Activated T-cell treated with anti-CD3 and anti-CD28 coated beads, Interleukin-2, amount 50 U/mL, for 4 hours (primary cell): ENCODE results near the gene PHKA2. TPM values are rescaled to one million over a fixed set of nuclear protein-coding genes. Genes with fewer than 3 reads are reported as not detected.

Experiments
- ATAC-seq, 2 donors: fragments of 200-7000 bp; cut with Tn5 transposase; one replicate each; pipeline ENCODE4 v1.10.0; 2021
- DNase-seq: peaks from one replicate; pipeline ENCODE4 v3.0.0-alpha.2; 2020
- H3K27me3 Mint-ChIP-seq: one replicate; pipeline ENCODE4 v1.8.0; 2021; ENCODE audit warnings: low read depth, mixed read lengths
- H3K36me3 Mint-ChIP-seq: one replicate; pipeline ENCODE4 v1.8.0; 2022; ENCODE audit warnings: mixed read lengths; ENCODE audit not compliant: insufficient read depth
- H3K4me1 Mint-ChIP-seq: one replicate; pipeline ENCODE4 v1.8.0; 2021; ENCODE audit warnings: low read depth, mixed read lengths
- H3K4me3 Mint-ChIP-seq: one replicate; pipeline ENCODE4 v1.8.0; 2021; ENCODE audit warnings: mild to moderate bottlenecking, moderate library complexity, mixed read lengths
- H3K9me3 Mint-ChIP-seq: one replicate; pipeline ENCODE4 v1.8.0; 2021; ENCODE audit warnings: mixed read lengths
- total RNA-seq, 3 donors: library from RNA; stranded (reverse); gene quantifications; one replicate each; pipeline ENCODE4 v1.2.1, GENCODE V29; 2021

Gene PHKA2
- total RNA-seq, 3 donors from 2014 or later, result 14.1 to 17.5 (median 14.8) TPM

DNA sequence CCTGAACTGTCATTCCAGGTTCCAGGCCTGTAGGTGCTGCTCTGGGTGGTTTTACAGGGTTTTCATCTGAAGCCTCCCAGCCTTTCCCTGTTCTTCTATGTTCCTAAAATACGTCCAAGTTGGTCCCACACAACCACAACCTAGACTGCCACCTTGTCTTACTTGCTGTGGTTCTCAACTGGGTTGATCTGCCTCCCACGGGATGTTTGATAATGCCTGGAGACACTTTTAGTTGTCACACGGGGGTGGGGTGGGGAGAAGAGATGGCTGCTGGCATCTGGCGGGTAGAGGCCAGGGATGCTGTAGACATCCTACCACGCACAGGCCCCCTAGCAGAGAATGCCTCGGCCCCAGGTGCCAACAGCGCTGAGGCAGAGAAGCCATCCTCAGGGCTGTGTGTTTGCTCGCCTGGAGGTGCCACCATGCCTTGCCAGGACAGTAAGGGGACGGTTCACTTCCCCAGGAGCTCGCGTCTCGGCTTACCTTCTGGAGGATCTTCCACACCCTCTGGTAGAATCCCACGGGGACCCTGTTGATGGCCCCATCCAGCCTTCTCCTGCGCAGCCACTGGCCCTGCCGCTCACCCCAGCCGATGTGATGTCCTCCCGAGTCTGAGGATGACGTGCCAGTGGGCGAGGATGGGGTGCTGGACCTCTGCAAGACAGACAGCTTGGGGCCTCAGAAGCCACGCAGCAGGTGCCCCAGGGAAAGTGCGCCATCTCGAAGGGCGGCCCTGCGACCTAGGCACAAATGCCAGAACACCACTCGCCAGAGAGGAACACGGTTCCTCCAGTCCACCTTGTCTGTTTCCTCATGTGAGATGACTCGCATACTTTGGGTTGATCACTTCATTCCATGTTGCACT is 87.0 kb downstream of the PHKA2 start:
- Mint-ChIP-seq H3K9me3 (no peaks in the 10 kb centered on the region), H3K36me3 (peaks cover 3% of the 10 kb centered on the region), H3K4me3 (no peak overlapping the region), H3K4me1 (no peaks in the 10 kb centered on the region), H3K27me3 (no peaks in the 10 kb centered on the region)
- DNase-seq (no peak), ATAC-seq (no peak)

DNA sequence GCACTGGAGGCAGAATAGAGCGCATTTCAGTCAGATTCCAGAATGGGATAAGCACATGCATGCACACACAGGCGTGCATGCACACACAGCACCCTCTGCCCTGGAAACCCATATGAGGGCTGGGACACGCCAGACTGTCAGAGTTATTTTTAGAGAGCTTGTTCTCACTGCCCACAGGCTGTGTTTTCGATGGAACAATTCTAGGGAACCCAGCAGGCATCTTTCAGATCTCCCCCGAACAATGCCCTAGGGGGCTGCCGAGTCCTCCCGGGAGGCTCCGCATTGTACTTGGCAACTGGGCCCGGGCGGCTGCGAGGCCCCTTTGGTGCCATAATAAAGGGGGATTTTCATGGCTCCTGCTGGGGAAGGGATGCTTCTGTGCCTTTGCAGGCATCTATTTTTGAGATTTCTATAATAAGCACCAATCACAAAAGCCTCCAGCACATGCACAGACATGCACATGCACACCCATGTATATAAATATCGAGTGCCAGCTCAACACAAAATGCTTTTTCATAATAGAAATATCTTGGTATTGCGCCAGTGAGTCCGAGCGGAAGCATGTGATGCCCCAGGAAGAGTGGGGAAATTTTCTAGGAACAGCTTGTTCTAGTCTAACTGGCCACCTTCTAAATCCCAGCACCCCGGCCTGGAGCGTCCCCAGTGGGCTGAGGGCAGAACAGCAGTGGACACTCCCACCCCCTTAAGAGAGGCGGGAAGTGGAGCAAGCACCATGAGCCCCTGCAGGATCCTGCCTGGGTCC is 88.5 kb downstream of the PHKA2 start:
- ATAC-seq (no peak), DNase-seq (no peak)
- Mint-ChIP-seq H3K9me3 (no peaks in the 10 kb centered on the region), H3K36me3 (peaks cover 3% of the 10 kb centered on the region), H3K27me3 (no peaks in the 10 kb centered on the region), H3K4me1 (no peaks in the 10 kb centered on the region), H3K4me3 (no peak overlapping the region)

DNA sequence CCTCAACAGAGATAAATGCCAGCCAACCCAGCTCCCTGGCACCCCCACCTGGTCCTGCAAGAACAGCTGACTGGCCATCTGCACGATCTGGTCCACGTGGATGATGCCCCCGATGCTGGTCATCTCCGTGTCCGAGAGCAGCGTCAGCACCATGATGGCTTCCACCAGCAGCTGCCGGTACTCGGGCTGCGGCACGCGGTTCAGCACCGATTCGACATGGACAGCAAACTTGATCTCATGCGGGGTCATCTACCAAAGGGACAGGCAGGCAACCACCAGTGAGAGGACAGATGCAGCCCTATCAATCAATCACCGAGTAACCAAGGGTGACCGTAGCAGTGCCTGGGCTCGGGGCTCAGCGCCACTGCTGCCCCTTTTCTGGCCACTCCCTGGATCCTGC is 89.8 kb downstream of the PHKA2 start:
- DNase-seq (no peak), ATAC-seq (no peak)
- H3K9me3 Mint-ChIP-seq, result no peaks in the 10 kb centered on the region
- H3K4me3 Mint-ChIP-seq, result no peak overlapping the region
- H3K4me1 Mint-ChIP-seq, result peaks cover 2% of the 10 kb centered on the region
- peaks cover 3% of the 10 kb centered on the region for H3K36me3 Mint-ChIP-seq
- no peaks in the 10 kb centered on the region for H3K27me3 Mint-ChIP-seq

DNA sequence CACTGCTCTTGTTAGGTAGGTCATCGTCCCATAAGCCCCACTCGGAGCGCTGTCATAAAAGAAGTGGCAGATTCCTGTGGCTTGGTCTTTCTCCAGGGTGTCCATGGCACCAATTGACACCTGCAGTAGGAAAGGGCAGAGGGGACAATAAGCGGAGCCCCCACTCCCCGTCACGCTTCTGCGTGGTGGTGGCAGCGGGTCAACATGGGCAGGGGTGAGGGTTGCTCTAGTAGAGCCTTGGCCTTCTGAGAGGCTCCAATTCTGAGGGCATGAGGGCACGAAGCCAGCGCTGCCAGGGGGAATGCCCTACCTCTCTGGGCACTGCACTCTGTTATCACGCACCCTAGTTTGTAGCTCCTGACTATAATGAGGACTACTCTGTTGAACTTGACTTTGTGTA is 90.4 kb downstream of the PHKA2 start:
- no peak for DNase-seq
- H3K4me3 Mint-ChIP-seq, result no peak overlapping the region
- peaks cover 2% of the 10 kb centered on the region for H3K4me1 Mint-ChIP-seq
- H3K9me3 Mint-ChIP-seq, result no peaks in the 10 kb centered on the region
- ATAC-seq, result no peak
- no peaks in the 10 kb centered on the region for H3K27me3 Mint-ChIP-seq
- H3K36me3 Mint-ChIP-seq, result no peaks in the 10 kb centered on the region

DNA sequence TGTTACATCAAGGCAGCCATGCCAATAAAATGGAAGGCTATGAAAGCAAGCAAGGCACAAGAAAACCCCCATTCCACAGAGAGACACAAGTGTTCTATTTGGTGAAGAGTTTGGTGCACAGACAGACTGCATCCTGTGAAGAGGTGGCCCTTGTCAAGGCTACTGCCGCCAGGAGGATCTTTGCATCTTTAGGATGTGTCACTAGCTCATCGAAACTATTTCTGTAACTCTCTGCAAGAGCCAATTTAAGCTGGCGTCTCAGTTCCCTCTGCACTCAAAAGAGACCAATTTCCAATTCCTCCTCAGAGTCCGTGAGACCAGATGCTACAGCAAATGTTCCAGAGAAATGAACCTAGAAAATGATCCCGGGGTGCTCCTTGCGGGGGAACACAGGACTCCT is 91.0 kb downstream of the PHKA2 start:
- Mint-ChIP-seq H3K27me3 (no peaks in the 10 kb centered on the region), H3K9me3 (no peaks in the 10 kb centered on the region), H3K36me3 (no peaks in the 10 kb centered on the region), H3K4me3 (no peak overlapping the region), H3K4me1 (peaks cover 2% of the 10 kb centered on the region)
- ATAC-seq (no peak), DNase-seq (no peak)

DNA sequence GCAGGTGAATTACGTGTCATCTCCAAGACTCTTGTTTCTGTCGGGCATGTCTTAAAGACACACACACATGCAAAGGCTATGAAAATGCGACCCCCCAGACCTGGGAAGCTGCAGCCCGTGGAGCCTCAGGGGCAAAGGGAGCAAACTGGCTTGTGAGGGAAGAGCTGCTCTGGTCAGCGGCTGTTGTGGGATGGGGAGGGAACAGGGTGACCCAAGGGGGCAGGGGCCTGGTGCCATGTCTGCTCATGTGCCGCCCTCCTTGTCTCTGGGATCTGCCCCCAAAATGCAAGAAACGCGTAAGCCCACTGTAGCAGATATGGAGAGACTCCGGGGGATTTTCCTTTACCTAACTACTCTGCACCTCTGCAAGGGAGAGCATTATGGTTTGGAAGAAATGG is 92.4 kb downstream of the PHKA2 start:
- peaks cover 9% of the 10 kb centered on the region for H3K4me1 Mint-ChIP-seq
- ATAC-seq (no peak), DNase-seq (no peak)
- H3K36me3 Mint-ChIP-seq, result no peaks in the 10 kb centered on the region
- H3K9me3 Mint-ChIP-seq, result no peaks in the 10 kb centered on the region
- no peak overlapping the region for H3K4me3 Mint-ChIP-seq
- no peaks in the 10 kb centered on the region for H3K27me3 Mint-ChIP-seq

DNA sequence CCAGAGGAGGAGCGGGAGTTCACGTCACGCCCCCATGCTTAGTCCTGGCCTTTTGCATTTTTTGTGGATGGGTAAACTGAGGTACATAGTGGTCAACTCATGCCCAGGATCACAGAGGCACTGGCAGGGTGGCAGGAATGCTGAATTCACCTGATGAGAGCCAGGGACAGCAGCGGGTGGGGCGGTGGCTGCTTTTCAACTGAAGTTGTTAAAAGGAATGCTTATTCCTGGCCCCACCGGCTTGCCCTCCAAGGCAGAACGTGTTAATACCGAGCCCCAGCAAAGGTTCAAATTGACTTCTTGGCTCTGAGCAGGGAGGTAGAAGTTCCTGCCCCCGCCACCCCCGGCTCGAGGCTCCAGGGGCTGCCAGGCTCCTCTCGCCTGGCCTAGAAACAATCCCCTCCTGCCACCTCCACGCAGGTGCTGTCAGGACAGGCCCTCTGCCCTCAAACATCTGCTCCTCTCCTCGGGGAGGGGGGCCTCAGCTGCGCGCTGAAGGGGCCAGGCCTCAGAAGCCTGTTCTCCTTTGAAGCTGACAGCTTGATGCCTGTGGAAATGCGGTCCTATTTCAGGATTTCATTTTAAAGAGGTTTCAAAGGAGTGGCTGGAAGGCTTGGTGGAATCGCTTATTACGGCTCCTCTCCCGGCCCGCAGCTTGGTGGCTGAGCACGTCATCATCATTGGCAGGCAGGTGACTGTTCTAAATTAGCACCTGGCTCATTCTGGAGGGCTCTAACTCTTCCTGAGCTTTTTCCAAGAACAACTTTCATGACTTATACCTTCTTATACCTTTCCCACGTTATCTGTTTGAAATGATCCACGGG is 93.0 kb downstream of the PHKA2 start:
- Mint-ChIP-seq H3K36me3 (no peaks in the 10 kb centered on the region), H3K4me1 (peaks cover 15% of the 10 kb centered on the region), H3K9me3 (no peaks in the 10 kb centered on the region), H3K27me3 (no peaks in the 10 kb centered on the region), H3K4me3 (no peak overlapping the region)
- DNase-seq, result no peak
- ATAC-seq, result no peak

DNA sequence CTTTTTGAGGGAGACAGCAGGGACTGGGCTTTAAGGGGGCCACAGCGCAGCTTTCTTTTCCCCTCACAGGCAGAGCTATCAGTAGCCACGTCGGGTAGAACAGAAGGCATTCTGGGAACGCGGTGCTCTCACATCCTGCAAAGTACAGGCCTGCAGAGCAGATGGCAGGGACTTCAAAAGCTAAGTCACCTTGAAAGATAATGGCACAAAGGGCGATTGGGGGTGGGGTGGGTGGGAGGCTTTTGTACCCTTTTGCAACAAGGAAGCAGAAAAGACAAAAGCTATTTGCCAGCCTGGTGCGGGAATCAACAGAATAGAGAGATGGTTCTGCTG is 93.9 kb downstream of the PHKA2 start:
- Mint-ChIP-seq H3K4me3 (no peak overlapping the region), H3K36me3 (no peaks in the 10 kb centered on the region), H3K9me3 (no peaks in the 10 kb centered on the region), H3K4me1 (peaks cover 24% of the 10 kb centered on the region), H3K27me3 (no peaks in the 10 kb centered on the region)
- DNase-seq (no peak), ATAC-seq (no peak)

DNA sequence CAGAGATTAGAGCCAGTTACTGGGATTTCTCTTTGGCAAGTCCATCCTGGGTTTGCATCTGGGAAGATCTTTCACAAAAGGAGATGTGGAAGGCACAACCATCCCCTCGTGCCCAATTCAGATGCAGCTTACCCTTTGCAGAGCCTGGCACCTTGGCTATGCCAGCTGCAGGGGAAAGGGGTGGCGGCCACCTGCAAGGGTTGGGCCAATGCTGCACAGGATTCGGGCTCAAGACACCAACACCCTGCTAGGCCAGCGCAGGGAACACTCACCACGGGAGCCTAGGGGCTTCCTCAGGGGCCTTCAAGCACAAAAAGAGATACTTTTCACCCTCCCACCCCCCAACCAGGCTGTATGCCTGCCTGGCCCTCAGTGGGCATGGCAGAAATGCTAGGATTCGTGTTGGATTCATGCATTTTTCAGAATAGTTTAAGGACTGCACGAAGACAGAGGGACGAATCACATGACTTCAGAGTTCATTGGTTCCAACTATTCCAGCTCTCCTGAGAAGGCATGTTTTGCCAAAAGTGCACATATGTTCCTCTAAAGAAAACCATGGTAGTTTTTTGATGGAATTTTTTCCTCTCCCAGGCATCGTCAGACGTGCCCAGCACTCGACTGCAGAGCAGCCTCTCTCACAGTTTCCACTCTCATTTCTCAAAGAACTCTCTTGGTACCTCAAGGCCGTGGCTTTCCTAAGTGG is 94.4 kb downstream of the PHKA2 start:
- no peak for DNase-seq
- no peaks in the 10 kb centered on the region for H3K36me3 Mint-ChIP-seq
- no peaks in the 10 kb centered on the region for H3K27me3 Mint-ChIP-seq
- H3K4me3 Mint-ChIP-seq, result no peak overlapping the region
- ATAC-seq, result no peak
- H3K4me1 Mint-ChIP-seq, result peaks cover 24% of the 10 kb centered on the region
- no peaks in the 10 kb centered on the region for H3K9me3 Mint-ChIP-seq

DNA sequence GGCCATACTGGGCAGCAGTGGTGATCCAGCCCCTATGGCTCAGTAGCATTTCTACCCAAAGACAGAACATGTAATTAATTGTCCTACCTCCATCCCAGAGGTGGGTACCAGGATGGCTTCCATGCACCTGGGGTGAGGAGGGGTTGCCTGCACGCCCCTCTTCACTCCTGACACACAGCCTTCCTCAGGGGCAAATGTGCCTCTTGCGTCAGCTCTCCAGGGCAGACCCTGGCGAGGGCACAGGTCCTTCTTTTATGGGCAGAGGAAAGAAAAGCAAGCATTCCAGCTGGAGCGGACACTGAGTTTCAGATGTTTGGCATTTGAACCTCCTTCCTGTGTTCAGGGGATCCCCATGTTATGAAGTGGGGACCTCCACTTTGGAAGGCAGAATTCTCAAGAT is 95.6 kb downstream of the PHKA2 start:
- Mint-ChIP-seq H3K36me3 (no peaks in the 10 kb centered on the region), H3K4me1 (peaks cover 24% of the 10 kb centered on the region), H3K4me3 (no peak overlapping the region), H3K27me3 (no peaks in the 10 kb centered on the region), H3K9me3 (no peaks in the 10 kb centered on the region)
- DNase-seq (no peak), ATAC-seq (no peak)

DNA sequence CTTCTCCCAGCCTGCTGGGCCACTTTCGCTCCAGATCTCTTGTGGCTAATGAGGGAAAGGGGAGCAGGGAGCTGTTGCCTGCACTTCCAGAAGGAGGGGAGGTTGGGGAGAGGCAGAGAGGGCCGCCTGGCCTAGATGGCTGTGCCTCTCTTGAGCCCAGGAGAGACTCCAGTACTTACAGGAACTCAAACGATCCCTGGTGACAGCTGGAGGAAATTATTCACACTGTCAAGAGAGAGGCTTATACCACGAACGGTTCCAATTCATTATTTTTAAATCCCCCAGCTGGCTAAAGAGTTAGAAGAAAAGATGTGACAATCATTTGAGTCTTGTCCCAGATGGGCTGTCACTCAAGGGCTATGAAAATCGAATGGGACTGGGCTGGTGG is 96.1 kb downstream of the PHKA2 start:
- Mint-ChIP-seq H3K36me3 (no peaks in the 10 kb centered on the region), H3K9me3 (no peaks in the 10 kb centered on the region), H3K4me3 (no peak overlapping the region), H3K4me1 (peaks cover 24% of the 10 kb centered on the region), H3K27me3 (no peaks in the 10 kb centered on the region)
- no peak for ATAC-seq
- DNase-seq, result no peak

DNA sequence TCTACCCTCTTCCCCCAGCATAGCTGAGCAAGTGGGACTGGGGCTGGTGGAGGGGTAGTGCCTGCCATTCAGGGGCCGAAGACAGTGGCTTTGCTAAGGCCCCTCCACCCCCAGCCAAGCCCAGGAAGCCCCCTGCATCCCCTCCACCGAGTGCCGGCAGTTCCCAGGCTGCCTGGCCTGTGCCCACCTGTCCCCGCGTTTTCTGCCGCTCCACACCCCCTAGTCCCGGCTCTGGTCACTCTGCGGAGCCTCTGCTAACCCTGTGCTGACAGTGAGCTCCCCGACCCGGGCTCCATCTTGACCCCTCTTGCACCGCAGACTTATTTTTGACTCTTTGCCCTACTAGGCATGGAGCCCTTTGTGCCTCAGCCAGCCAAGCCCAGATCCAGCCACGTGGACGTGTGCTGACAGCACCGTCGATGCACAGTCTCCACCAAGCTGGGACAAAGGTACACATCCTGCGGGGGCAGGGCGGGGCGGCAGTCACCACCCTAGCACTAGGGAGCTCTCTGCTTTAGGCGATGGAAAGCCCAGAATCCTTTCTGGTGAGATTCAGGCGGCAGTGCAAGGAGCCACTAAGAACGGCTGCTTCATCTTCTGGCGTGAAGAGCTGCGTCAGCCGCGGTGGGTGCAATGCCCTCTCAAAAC is 96.6 kb downstream of the PHKA2 start:
- H3K36me3 Mint-ChIP-seq, result no peaks in the 10 kb centered on the region
- H3K9me3 Mint-ChIP-seq, result no peaks in the 10 kb centered on the region
- ATAC-seq (no peak), DNase-seq (no peak)
- H3K4me1 Mint-ChIP-seq, result peaks cover 24% of the 10 kb centered on the region
- H3K27me3 Mint-ChIP-seq, result no peaks in the 10 kb centered on the region
- H3K4me3 Mint-ChIP-seq, result peak overlapping the region; percentile 83

DNA sequence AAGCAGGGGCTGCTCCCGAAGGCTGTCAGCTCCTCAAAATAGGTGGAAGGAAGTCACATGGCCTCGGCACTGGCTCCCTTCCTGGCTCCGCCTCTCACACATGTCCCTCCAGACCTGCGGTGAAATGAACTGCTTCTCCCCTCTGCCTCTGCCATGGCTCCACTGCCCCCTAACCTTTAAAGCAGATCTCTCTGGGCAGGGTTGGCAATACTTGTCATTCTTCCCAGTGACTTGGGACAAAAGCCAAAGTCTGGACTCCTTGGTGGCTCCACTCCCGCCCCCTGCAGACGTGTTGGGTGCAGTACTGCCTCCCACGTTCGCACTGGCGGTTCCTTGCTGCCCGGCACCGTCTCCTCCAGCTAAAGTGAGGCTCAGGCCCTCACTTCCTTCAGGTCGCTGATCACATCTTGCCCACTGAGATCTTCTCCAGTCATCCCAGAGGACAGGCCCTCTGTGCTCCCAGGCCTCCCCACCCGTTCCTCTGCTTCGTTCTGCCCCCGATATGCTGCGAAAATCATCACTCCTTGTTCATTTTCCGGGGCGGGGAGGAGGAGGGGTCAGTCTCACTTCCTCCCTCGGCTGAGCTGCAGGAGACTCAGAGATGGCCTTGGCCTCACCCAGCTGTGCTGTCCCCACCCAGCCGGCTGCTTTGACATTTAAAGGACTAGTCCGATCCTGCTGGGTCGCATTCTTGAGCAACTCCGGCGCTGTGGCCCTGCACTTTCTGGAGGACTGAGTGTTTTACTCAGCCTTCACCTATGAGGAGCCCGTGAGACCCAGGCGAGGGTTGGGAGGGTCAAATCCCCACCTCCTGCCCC is 97.4 kb downstream of the PHKA2 start:
- ATAC-seq, result peak; percentile 59 to 71
- Mint-ChIP-seq H3K36me3 (no peaks in the 10 kb centered on the region), H3K4me1 (peaks cover 24% of the 10 kb centered on the region), H3K27me3 (no peaks in the 10 kb centered on the region), H3K9me3 (no peaks in the 10 kb centered on the region), H3K4me3 (peak overlapping the region; percentile 83)
- peak; percentile 26 for DNase-seq
